Breast epithelium (tissue), 4 donors: ENCODE data around the gene SPINK5. TPM values are rescaled to one million over a fixed set of nuclear protein-coding genes. Genes with fewer than 3 reads are reported as not detected.

Experiments used
- DNase-seq, 2 donors: peaks; one replicate each; pipeline ENCODE4 v3.0.0-alpha.2; 2019; ENCODE audit warnings: low spot score in 2 of 2
- H3K27ac ChIP-seq, 2 donors: fragments of 200-600 bp; sonication (generic) in 1 of 2; one replicate each; pipeline ENCODE4 v1.5.1; 2016 to 2019; ENCODE audit warnings: mild to moderate bottlenecking in 1 of 2
- H3K27me3 ChIP-seq, 2 donors: fragments of 200-600 bp; sonication (generic) in 1 of 2; one replicate each; pipeline versions ENCODE4 v1.5.1 to v1.6.0; 2017 to 2019; ENCODE audit warnings: control low read depth in 1 of 2, mild to moderate bottlenecking in 1 of 2
- H3K36me3 ChIP-seq: fragments of 200-600 bp; one replicate; pipeline ENCODE4 v1.5.1; 2019
- H3K4me1 ChIP-seq, 2 donors: fragments of 200-600 bp; sonication (generic); one replicate each; pipeline ENCODE4 v1.5.1; 2016 to 2019; ENCODE audit warnings: control low read depth in 1 of 2
- H3K4me3 ChIP-seq, 3 donors: fragments of 200-600 bp; sonication (generic); 1 replicate in 2 of 3; 2 replicates in 1 of 3; pipeline ENCODE4 v1.5.1; 2016 to 2019; ENCODE audit warnings: mild to moderate bottlenecking in 3 of 3, moderate library complexity in 2 of 3
- H3K9me3 ChIP-seq, 2 donors: fragments of 200-600 bp; sonication (generic) in 1 of 2; one replicate each; pipeline ENCODE4 v1.5.1; 2016 to 2019; ENCODE audit warnings: control low read depth in 1 of 2
- POLR2A ChIP-seq: fragments of 450-650 bp; IDR thresholded peaks from one replicate; pipeline ENCODE4 v1.6.1; 2016; ENCODE audit warnings: antibody characterized with exemption, mild to moderate bottlenecking, moderate library complexity
- POLR2AphosphoS5 ChIP-seq, 3 donors: sonication (generic); formaldehyde crosslinking; IDR thresholded peaks; one replicate each; pipeline ENCODE4 v1.6.1; 2017; ENCODE audit warnings: antibody characterized with exemption in 3 of 3
- intact Hi-C: fragments of 100-400 bp; cut with DNase I; formaldehyde crosslinking; loops from one replicate; pipeline ENCODE4 v1.15.1; 2023; ENCODE audit warnings: low total_unique reads
- total RNA-seq, 3 donors: library from RNA; depleted of rRNA; stranded (reverse); fragments of >200 nt; gene quantifications; one replicate each; pipeline ENCODE4 v1.1.0, GENCODE V29; 2016
- TF ChIP-seq, protein P1 (sequence below), 3 donors: fragments of 450-650 bp; IDR thresholded peaks; one replicate each; pipeline ENCODE4 v1.5.1; 2016 to 2017; ENCODE audit warnings: antibody characterized with exemption in 3 of 3, mild to moderate bottlenecking in 3 of 3, moderate library complexity in 3 of 3

The SPINK5 gene
- total RNA-seq, 3 donors from 2014 or later, result under 0.01 to 0.16 TPM; not detected in 1

- H3K9me3 ChIP-seq, result no peaks in the 10 kb centered on the region
- intact Hi-C loops, result no loop called here
- no peak for DNase-seq
- no peaks in the 10 kb centered on the region for H3K27me3 ChIP-seq
- H3K36me3 ChIP-seq, result no peaks in the 10 kb centered on the region
- H3K27ac ChIP-seq, result peak overlapping the region; percentile 16 to 23
- TF ChIP-seq, protein P1, sequence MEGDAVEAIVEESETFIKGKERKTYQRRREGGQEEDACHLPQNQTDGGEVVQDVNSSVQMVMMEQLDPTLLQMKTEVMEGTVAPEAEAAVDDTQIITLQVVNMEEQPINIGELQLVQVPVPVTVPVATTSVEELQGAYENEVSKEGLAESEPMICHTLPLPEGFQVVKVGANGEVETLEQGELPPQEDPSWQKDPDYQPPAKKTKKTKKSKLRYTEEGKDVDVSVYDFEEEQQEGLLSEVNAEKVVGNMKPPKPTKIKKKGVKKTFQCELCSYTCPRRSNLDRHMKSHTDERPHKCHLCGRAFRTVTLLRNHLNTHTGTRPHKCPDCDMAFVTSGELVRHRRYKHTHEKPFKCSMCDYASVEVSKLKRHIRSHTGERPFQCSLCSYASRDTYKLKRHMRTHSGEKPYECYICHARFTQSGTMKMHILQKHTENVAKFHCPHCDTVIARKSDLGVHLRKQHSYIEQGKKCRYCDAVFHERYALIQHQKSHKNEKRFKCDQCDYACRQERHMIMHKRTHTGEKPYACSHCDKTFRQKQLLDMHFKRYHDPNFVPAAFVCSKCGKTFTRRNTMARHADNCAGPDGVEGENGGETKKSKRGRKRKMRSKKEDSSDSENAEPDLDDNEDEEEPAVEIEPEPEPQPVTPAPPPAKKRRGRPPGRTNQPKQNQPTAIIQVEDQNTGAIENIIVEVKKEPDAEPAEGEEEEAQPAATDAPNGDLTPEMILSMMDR (IDR thresholded peaks at IDR 0.05), result no peak
- no peak for TF ChIP-seq POLR2A
- TF ChIP-seq POLR2AphosphoS5 (IDR thresholded peaks at IDR 0.05), result no peak
- no peaks in the 10 kb centered on the region for H3K4me1 ChIP-seq
- H3K4me3 ChIP-seq, result no peak overlapping the region
Measured at GRCh38 chr5:148091991-148092964, 28.5 kb downstream of the SPINK5 start.

- intact Hi-C loops, result no loop called here
- Histone ChIP-seq H3K27me3 (no peaks in the 10 kb centered on the region), H3K9me3 (no peaks in the 10 kb centered on the region), H3K4me1 (no peaks in the 10 kb centered on the region), H3K27ac (no peak overlapping the region), H3K36me3 (no peaks in the 10 kb centered on the region), H3K4me3 (no peak overlapping the region)
- TF ChIP-seq POLR2AphosphoS5 (IDR thresholded peaks at IDR 0.05) (no peak), POLR2A (no peak)
- TF ChIP-seq, protein P1 (IDR thresholded peaks at IDR 0.05), result no peak
- no peak for DNase-seq
Measured at GRCh38 chr5:148094336-148094735, 30.6 kb downstream of the SPINK5 start.

DNA sequence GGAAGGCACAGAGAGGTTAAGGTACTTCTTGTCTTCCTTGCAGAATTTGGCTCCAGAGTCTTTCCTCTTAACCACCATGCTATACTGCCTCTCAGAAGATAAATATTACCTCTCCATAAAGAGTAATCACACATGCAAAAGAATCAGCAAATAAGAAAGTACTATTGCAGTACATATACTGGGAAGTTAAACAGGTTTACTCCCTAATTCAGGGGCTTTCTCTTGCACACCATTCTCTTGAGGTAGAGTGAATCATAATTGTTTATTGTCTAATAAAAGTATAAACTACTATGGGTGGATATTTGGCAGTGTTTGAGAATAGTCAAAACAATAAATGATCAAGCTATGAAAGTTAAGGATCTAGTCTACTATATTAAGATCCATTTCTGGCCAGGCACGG lies 40.4 kb downstream of the SPINK5 start:
- Histone ChIP-seq H3K4me3 (no peak overlapping the region), H3K27ac (no peak overlapping the region), H3K9me3 (no peaks in the 10 kb centered on the region), H3K27me3 (no peaks in the 10 kb centered on the region), H3K4me1 (no peaks in the 10 kb centered on the region), H3K36me3 (no peaks in the 10 kb centered on the region)
- TF ChIP-seq POLR2A (no peak), POLR2AphosphoS5 (IDR thresholded peaks at IDR 0.05) (no peak)
- TF ChIP-seq, protein P1 (IDR thresholded peaks at IDR 0.05), result no peak
- intact Hi-C loops, result no loop called here
- DNase-seq, result no peak

DNA sequence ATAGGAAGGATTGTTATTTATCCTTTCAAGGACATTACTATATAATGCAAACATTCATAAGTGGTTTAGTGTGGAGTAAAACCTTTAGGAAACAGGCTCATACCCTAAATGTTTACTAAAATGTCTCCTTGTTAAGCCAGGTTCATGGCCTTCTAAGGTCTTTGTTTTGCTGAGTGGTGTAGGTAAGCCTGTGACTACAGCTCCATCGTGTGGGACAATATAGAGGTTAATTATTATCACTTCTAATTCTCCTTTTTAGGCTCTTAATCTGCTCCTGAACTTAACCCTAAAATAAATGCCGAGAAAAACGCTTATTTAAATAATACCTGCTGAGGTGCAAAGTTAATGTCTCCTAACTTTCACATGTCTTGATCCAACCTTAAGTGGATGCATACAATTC lies 43.8 kb downstream of the SPINK5 start:
- H3K27me3 ChIP-seq, result no peaks in the 10 kb centered on the region
- no peaks in the 10 kb centered on the region for H3K36me3 ChIP-seq
- no peak overlapping the region for H3K27ac ChIP-seq
- intact Hi-C loops, result no loop called here
- no peak for TF ChIP-seq POLR2A
- H3K9me3 ChIP-seq, result no peaks in the 10 kb centered on the region
- no peak for DNase-seq
- no peak overlapping the region for H3K4me3 ChIP-seq
- H3K4me1 ChIP-seq, result no peaks in the 10 kb centered on the region

DNA sequence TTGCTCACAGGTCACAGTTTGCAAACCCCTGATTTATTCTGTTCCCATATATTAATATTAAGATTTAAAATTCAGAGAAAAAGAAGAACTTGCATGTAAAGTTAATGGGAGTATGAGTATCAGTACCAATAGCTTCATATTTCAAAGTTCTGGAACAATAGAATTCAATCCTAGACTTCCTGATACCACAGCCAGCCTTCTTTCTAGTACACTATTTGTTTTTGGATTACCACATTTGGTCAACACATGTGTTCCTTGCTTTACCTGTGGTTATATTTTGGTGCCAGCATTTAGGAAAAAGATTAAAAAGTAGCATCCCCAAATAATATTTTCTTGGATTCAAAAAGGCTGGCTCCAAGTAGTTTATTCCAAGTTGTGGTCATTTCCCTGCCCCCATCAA lies 49.5 kb downstream of the SPINK5 start:
- no peak for TF ChIP-seq POLR2AphosphoS5 (IDR thresholded peaks at IDR 0.05)
- TF ChIP-seq POLR2A, result no peak
- TF ChIP-seq, protein P1 (IDR thresholded peaks at IDR 0.05), result no peak
- no peak overlapping the region for H3K4me3 ChIP-seq
- H3K4me1 ChIP-seq, result no peaks in the 10 kb centered on the region
- H3K27me3 ChIP-seq, result no peaks in the 10 kb centered on the region
- no peaks in the 10 kb centered on the region for H3K9me3 ChIP-seq
- H3K36me3 ChIP-seq, result no peaks in the 10 kb centered on the region
- no peak for DNase-seq
- intact Hi-C loops, result no loop called here
- no peak overlapping the region for H3K27ac ChIP-seq
